ENCODE results near the gene FES.
A peak's percentile ranks its signal among the peaks of the same experiment; 100 is the strongest.
"Not testable (repeated sequence)": the region's sequence is repeated elsewhere in the genome, so short reads cannot be mapped to it uniquely, and the experiment has no call there.

Gene FES

GRCh38 chr15:90907838-90908507 lies 23.7 kb downstream of the FES start:
- no peak for DNase-seq

DNA sequence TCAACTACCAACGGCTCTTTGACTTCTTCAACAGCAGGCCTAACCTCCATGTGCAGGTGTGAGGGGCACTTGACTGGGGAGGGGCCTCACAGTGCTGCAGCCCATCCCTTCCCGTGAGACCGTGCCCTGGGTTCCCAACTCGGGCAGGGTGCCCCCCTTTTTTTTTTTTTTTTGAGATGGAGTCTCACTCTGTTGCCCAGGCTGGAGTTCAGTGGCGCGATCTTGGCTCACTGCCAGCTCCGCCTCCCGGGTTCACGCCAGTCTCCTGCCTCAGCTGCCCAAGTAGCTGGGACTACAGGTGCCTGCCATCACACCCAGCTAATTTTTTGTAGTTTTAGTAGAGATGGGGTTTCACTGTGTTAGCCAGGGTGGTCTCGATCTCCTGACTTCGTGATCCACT lies 25.1 kb downstream of the FES start:
- DNase-seq: not testable (repeated sequence)

DNA sequence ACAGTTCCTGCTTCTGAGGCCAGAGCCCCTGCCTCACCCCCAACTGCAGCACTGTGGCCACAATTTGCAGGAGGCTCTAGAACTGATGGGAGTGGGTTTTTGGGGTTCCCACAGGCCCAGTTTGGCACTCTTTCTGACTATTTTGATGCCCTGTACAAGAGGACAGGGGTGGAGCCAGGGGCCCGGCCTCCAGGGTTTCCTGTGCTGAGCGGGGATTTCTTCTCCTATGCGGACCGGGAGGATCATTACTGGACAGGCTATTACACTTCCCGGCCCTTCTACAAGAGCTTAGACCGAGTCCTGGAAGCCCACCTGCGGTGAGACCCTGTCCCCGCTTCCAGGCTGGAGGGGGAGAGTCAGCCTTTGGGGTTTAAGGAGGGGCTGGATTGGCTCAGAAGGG lies 25.7 kb downstream of the FES start:
- no peak for DNase-seq

GRCh38 chr15:90910441-90911301 lies 26.4 kb downstream of the FES start:
- no peak for DNase-seq

- no peak for DNase-seq
These were observed 27.0 kb downstream of the FES start for GRCh38 chr15:90911302-90911623.

DNA sequence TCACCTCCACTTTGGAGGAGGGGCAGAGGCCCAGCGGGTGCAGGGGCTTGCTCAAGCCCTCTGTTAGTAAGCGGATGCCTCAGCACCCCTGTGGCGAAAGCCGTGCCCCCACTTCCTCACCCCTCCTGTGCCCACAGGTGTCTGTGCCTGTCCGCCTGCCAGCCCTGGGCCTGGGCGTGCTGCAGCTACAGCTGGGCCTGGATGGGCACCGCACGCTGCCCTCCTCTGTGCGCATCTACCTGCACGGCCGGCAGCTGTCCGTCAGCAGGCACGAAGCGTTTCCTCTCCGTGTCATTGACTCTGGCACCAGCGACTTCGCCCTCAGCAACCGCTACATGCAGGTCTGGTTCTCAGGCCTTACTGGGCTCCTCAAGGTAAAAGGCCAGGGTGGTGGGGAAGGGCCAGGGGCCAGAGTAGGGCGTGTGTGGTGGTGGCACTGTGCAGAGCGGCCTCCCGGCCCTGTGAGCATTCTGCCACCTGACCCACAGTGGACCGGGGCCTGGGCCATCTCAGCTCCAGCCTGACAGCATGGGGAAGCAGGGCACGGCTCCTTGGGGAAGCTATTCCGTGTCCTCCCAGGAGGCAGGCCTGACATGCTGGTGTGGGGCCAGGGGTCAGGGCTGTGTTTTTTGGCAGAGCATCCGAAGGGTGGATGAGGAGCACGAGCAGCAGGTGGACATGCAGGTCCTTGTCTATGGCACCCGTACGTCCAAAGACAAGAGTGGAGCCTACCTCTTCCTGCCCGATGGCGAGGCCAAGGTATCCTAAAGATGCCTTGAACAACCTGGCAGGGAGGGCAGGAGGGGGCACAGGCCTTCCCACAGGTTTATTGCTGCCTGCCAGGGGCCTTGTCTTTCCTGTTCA lies 27.8 kb downstream of the FES start:
- DNase-seq: no peak

GRCh38 chr15:90912770-90913075 lies 28.4 kb downstream of the FES start:
- no peak for DNase-seq

DNA sequence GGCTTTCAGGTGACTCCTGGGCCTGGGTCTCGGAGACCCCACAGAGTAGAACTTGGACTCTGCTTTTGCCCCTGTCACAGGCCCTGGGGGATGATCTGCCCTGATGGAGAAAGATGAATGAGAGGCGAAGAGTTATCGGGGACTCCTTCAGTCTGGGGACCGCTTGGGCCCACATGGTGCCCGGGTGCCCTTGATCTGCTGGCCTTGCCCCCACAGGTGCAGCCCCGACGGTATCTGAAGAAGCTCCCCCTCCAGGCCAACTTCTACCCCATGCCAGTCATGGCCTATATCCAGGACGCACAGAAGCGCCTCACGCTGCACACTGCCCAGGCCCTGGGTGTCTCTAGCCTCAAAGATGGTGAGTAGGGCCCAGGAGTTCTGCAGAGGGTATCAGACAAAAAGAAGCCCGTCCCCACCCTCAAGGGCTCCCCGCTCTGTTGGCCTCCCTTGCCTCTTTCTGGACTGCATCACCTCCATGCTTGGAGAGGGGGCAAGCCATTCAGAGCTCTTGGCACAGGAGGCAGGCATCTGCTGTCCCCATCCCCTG lies 29.2 kb downstream of the FES start:
- no peak for DNase-seq

DNA sequence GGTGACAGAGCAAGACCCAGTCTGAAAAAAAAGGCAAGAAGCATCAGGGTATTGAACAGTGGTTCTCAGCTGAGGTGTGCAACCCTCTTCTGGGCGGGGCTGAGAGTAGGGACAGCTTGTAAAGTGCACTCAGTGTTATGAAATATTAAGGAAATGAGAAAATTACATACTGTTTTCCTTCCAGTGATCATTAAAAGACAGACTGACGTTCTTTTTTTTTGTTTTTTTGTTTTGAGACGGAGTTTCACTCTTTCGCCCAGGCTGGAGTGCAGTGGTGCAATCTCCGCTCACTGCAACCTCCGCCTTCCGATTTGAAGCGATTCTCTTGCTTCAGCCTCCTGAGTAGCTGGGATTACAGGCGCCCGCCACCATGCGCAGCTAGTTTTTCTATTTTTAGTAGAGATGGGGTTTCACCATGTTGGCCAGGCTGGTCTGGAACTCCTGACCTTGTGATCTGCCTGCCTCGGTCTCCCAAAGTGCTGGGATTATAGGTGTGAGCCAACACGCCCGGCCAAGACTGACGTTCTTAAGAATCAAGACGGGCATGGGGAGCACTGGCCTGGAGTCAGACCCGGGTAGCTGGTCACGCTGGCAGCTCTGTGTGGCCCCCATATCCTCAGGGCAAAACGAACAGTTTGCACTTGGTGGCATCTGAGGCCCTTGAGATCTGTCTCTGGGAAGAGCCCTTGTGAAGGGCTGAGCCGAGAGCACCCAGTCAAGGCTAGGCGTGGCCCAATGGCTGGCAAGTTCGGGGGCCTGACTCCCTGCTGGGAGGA lies 30.2 kb downstream of the FES start:
- DNase-seq: no peak

- DNase-seq: no peak
These were observed 31.0 kb downstream of the FES start for GRCh38 chr15:90915216-90915807.

DNA sequence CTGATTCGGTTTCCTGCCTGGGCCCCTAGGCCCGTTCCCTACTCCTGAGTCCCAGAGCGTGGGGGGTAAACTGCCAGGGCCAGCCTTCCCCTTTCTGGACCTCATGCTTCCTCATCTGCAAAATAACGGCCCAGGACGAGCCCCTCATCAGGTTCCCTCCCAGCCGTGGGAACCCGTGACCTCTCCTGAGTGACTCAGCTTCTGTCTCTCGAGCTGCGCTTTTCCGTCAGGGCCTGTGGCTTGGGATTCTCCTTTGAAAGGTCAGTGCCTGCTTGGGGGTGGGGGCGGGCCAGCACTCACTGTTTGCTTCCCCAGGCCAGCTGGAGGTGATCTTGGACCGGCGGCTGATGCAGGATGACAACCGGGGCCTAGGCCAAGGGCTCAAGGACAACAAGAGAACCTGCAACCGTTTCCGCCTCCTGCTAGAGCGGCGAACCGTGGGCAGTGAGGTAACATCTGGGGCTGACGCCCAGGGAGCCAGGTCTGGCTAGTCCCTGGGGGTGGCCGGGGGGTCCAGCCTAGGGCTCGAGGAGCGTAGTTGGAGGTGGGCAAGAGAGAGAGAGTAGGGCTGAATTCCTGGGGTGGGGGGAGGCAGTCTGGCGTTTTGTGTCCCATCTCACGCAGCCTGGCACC lies 31.6 kb downstream of the FES start:
- peak in 6 of 51 donors; percentile 3 to 52 (median 17) for DNase-seq

- no peak for DNase-seq
These were observed 32.2 kb downstream of the FES start for GRCh38 chr15:90916461-90916860.

DNA sequence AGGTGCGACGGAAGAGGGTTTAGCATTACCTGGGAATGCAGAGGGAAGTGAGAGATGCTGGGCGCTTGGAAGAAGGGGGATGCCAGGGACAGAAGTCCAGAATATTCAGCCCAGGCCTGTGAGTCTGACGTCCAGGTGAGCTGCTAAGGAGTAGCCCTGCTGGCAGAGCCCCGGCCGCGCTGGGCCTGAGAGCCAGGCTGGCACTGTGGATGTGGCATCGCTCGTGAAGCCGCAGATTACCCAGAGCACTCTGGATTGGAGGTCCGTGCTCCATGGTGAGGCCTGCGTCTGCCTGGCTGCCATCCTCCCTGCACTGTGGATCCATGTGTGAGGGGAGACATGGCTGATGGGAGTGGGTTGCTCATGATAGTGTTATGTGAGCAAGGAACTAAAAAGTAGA lies 33.3 kb downstream of the FES start:
- no peak for DNase-seq

GRCh38 chr15:90918034-90918788 lies 33.9 kb downstream of the FES start:
- no peak for DNase-seq

DNA sequence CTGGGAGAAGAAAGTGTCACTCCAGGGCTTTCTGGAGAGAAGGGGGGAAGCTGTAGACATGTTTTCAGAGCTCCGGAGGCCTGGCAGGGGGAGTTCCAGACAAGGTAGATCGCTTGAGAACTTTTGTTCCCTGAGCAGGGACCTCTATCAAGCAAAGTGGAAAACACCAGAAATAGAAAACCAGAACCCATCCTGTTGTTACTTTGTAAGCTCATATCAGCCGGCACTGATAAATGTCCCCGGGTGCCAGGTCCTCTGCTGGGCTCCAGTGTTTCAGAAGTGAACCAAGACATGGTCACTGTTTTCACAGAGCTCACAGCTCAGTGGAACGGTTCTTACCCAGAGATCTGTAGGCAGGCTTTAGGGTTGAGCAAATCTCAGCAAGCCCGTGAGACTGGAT lies 34.5 kb downstream of the FES start:
- no peak for DNase-seq

GRCh38 chr15:90921887-90922286 lies 37.6 kb downstream of the FES start:
- no peak for DNase-seq

GRCh38 chr15:90922712-90923322 lies 38.5 kb downstream of the FES start:
- not testable (repeated sequence) for DNase-seq

DNA sequence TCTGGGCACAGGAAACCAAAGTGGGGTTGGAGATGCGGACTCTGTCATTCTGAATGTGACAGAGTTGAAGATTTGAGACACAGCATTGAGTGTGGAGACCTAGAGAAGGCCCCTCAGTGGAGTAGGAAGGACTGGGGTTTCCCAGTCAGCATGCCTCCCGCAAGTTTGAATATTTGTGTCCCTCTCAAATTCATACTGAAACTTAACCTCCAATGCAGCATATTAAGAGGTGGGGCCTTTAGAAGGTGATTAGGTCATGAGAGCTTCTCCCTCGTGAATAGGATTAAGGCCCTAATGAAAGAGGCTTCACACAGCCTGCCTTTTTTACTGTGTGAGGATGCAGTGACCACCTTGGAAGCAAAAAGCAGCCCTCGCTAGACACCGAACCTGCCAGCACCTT lies 40.1 kb downstream of the FES start:
- DNase-seq: no peak

DNA sequence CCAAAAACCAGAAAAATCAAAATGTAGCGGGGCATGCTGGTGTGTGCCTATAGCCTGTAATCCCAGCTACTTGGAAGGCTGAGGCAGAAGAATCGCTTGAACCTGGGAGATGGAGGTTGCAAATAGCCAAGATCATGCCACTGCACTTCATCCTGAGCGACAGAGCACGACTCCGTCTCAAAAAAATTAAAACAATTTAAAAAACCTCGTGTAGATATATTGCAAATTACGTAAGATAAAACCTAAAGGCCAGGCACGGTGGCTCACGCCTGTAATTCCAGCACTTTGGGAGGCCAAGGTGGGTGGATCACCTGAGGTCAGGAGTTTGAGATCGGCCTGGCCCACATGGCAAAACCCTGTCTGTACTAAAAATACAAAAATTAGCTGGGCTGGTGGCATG lies 42.5 kb downstream of the FES start:
- DNase-seq: not testable (repeated sequence)

Data from hypothalamus (tissue), 51 donors.